ENCODE results near the gene ZNF284. TPM values are rescaled to one million over a fixed set of nuclear protein-coding genes. Genes with fewer than 3 reads are reported as not detected.

The ZNF284 gene
- 1 to 10 TPM; 2.1 to 4.1 TPM for total RNA-seq
- polyA plus RNA-seq: 1 to 10 TPM in 1 of 2 donors, under 1 TPM in 1; 0.62 to 1.0 TPM
- long read RNA-seq, donor 1, full-length matches to known transcripts: 1 of 1 reads
- long read RNA-seq, donor 1, partial matches to known transcripts: 0 of 1 reads
- long read RNA-seq, donor 1, other reads (novel, unspliced or antisense): 0 of 1 reads
- long read RNA-seq, donor 2, full-length matches to known transcripts: 1 of 1 reads
- long read RNA-seq, donor 2, partial matches to known transcripts: 0 of 1 reads
- long read RNA-seq, donor 2, other reads (novel, unspliced or antisense): 0 of 1 reads
- long read RNA-seq, donor 3: 0 reads
- long read RNA-seq, donor 4: 0 reads
- long read RNA-seq, donor 5: 0 reads

DNA sequence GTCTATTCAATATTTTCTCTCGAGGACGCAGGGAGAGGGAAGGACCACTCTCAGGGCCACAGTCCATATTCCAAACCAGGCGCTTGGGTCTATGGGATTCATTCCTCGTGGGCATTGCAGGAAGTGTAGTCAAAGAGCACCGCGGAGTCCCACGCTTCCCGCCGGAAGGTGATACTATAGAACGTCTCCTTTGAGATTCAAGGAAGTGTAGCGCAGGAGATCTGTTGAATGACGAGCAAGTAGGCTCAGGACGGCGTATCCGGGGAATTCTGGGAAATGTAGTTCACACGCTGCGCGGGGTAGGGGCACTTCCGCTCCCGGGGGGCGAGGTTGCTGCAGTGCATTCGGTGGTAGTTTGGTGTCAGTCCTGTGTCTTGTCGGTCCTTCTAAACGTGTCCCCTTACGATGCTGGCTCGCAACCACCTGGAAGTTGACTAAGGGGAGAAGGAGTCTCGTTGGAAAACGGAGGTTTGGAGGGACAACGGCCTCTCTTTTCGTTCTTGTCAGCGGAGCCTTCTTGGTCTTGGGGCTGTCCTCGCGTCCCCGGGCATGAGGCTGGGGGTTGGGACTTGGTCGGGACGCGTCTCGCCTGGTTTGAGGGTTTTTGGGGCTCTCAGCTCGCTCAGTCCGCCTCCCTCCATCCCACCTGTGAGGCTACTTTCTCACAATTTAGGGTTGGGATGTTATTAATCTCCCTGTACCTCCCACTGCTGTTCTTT, at the start of gene ZNF284:
TSS of gene ZNF284 (plus strand) at position 336 of the 719 bp plus-strand sequence. CDS start 4,231 bp downstream, outside the sequence.
- Histone ChIP-seq H3K9ac (ENCODE audit: insufficient read depth in 1 of 2, low read length in 2 of 2) (peak within 1 kb of the TSS; percentile 30 to 69), H3K27me3 (ENCODE audit: control insufficient read depth in 3 of 3, insufficient read depth in 3 of 3, low read length in 2 of 3) (no peaks in the 10 kb centered on the region), H3K9me3 (ENCODE audit: control insufficient read depth in 4 of 4, insufficient read depth in 3 of 4, low read length in 3 of 4) (peaks cover 3 to 10% (median 7%) of the 10 kb centered on the region in 4 donors), H3K4me3 (peak within 1 kb of the TSS; percentile 86), H3K36me3 (ENCODE audit: control insufficient read depth in 4 of 4, insufficient read depth in 4 of 4, low read length in 4 of 4) (peaks cover 1 to 19% (median 7%) of the 10 kb centered on the region in 4 donors), H3K4me1 (ENCODE audit: control insufficient read depth in 5 of 5, insufficient read depth in 5 of 5, low read length in 5 of 5) (peaks cover 0 to 15% (median 0%) of the 10 kb centered on the region in 5 donors), H3K27ac (ENCODE audit: low read depth in 1 of 2, low read length in 1 of 2) (peak within 1 kb of the TSS; percentile 47 to 72)
- ATAC-seq (ENCODE audit: insufficient read depth, low FRiP score): peak; percentile 94
- WGBS, 2 donors: 0 to 1% methylated on average over 40 of the region's 40 CpGs
- DNase-seq: peak; percentile 94 to 97 (median 96)
- TF ChIP-seq CTCF (IDR thresholded peaks at IDR 0.05; ENCODE audit: control extremely low read depth, extremely low read depth): no peak

- H3K9ac ChIP-seq (ENCODE audit: insufficient read depth in 1 of 2, low read length in 2 of 2): peak overlapping the region; percentile 79 to 92
Measured at GRCh38 chr19:44024900-44025216, 47.1 kb upstream of the ZNF284 start.

GRCh38 chr19:44025217-44025936, 46.6 kb upstream of the ZNF284 start, which contains the start of gene ZNF222:
Gene ZNF222, plus strand, starts transcription at chr19:44025379. Its CDS starts 58 bp downstream, at chr19:44025437.
- DNase-seq (peak; percentile 91 to 96 (median 96)), ATAC-seq (ENCODE audit: insufficient read depth, low FRiP score) (peak; percentile 95)
- H3K9me3 ChIP-seq (ENCODE audit: control insufficient read depth in 4 of 4, insufficient read depth in 3 of 4, low read length in 3 of 4): peaks cover 7 to 24% (median 15%) of the 10 kb centered on the region in 4 donors
- peaks cover 12 to 37% (median 32%) of the 10 kb centered on the region in 4 donors for H3K36me3 ChIP-seq (ENCODE audit: control insufficient read depth in 4 of 4, insufficient read depth in 4 of 4, low read length in 4 of 4)
- TF ChIP-seq CTCF (IDR thresholded peaks at IDR 0.05; ENCODE audit: control extremely low read depth, extremely low read depth): no peak
- peak within 1 kb of the TSS; percentile 80 for H3K4me3 ChIP-seq
- peaks cover 0 to 8% (median 0%) of the 10 kb centered on the region in 5 donors for H3K4me1 ChIP-seq (ENCODE audit: control insufficient read depth in 5 of 5, insufficient read depth in 5 of 5, low read length in 5 of 5)
- peak within 1 kb of the TSS; percentile 79 to 92 for H3K9ac ChIP-seq (ENCODE audit: insufficient read depth in 1 of 2, low read length in 2 of 2)
- peak within 1 kb of the TSS; percentile 29 to 54 for H3K27ac ChIP-seq (ENCODE audit: low read depth in 1 of 2, low read length in 1 of 2)
- WGBS, 2 donors: 4% methylated on average over 33 to 37 of the region's 37 CpGs
- H3K27me3 ChIP-seq (ENCODE audit: control insufficient read depth in 3 of 3, insufficient read depth in 3 of 3, low read length in 2 of 3): no peaks in the 10 kb centered on the region

More at GRCh38 chr19:44024900-44025216, 47.1 kb upstream of the ZNF284 start:
- no peak overlapping the region for H3K27ac ChIP-seq (ENCODE audit: low read depth in 1 of 2, low read length in 1 of 2)
- H3K4me3 ChIP-seq: peak overlapping the region; percentile 80
- H3K36me3 ChIP-seq (ENCODE audit: control insufficient read depth in 4 of 4, insufficient read depth in 4 of 4, low read length in 4 of 4): peaks cover 12 to 32% (median 28%) of the 10 kb centered on the region in 4 donors
- 48 to 49% methylated on average over 4 of the region's 4 CpGs for WGBS, 2 donors
- H3K9me3 ChIP-seq (ENCODE audit: control insufficient read depth in 4 of 4, insufficient read depth in 3 of 4, low read length in 3 of 4): peaks cover 3 to 21% (median 14%) of the 10 kb centered on the region in 4 donors
- H3K27me3 ChIP-seq (ENCODE audit: control insufficient read depth in 3 of 3, insufficient read depth in 3 of 3, low read length in 2 of 3): no peaks in the 10 kb centered on the region
- ATAC-seq (ENCODE audit: insufficient read depth, low FRiP score) (no peak), DNase-seq (no peak)
- TF ChIP-seq CTCF (IDR thresholded peaks at IDR 0.05; ENCODE audit: control extremely low read depth, extremely low read depth): no peak
- H3K4me1 ChIP-seq (ENCODE audit: control insufficient read depth in 5 of 5, insufficient read depth in 5 of 5, low read length in 5 of 5): peaks cover 0 to 8% (median 0%) of the 10 kb centered on the region in 5 donors

Measured in lung (tissue), 16 donors.